Progenitor cell of endocrine pancreas (in vitro differentiated cells): ENCODE results near the gene SP1. TPM values are rescaled to one million over a fixed set of nuclear protein-coding genes. Genes with fewer than 3 reads are reported as not detected.
"Not testable (repeated sequence)": the region's sequence is repeated elsewhere in the genome, so short reads cannot be mapped to it uniquely, and the experiment has no call there.

ENCODE experiments used
- DNase-seq: peaks from one replicate; pipeline ENCODE4 v3.0.0; 2021; ENCODE audit warnings: low spot score; ENCODE audit not compliant: unreplicated experiment
- H3K27ac Mint-ChIP-seq: 2 replicates; pipeline ENCODE4 v1.8.0; 2021; ENCODE audit warnings: mild to moderate bottlenecking, moderate library complexity, mixed read lengths
- H3K27me3 Mint-ChIP-seq: 2 replicates; pipeline ENCODE4 v1.8.0; 2021; ENCODE audit warnings: mixed read lengths
- H3K36me3 Mint-ChIP-seq: 2 replicates; pipeline ENCODE4 v1.8.0; 2022; ENCODE audit warnings: mixed read lengths; ENCODE audit not compliant: insufficient read depth
- H3K4me1 Mint-ChIP-seq: 2 replicates; pipeline ENCODE4 v1.8.0; 2021; ENCODE audit warnings: low read depth, mixed read lengths
- H3K4me3 Mint-ChIP-seq: 2 replicates; pipeline ENCODE4 v1.8.0; 2021; ENCODE audit warnings: low read depth, mild to moderate bottlenecking, moderate library complexity, mixed read lengths
- H3K9me3 Mint-ChIP-seq: 2 replicates; pipeline ENCODE4 v1.8.0; 2021; ENCODE audit warnings: low read depth, mixed read lengths
- CTCF ChIP-seq: fragments of 200-600 bp; sonication (generic); IDR thresholded peaks from one replicate; pipeline ENCODE4 v1.5.0; 2021; ENCODE audit warnings: antibody characterized with exemption, mild to moderate bottlenecking; ENCODE audit not compliant: unreplicated experiment
- total RNA-seq: library from RNA; stranded (reverse); gene quantifications from 2 replicates; pipeline ENCODE4 v1.2.1, GENCODE V29; 2021

SP1 gene
- total RNA-seq, 1 donor from 2014 or later = 90.5 TPM

GRCh38 chr12:53383258-53383657, 3.3 kb downstream of the SP1 start:
- no peak for TF ChIP-seq CTCF
- H3K4me3 Mint-ChIP-seq = peak overlapping the region; percentile 47
- peaks cover 30% of the 10 kb centered on the region for H3K36me3 Mint-ChIP-seq
- peaks cover 42% of the 10 kb centered on the region for H3K4me1 Mint-ChIP-seq
- no peaks in the 10 kb centered on the region for H3K9me3 Mint-ChIP-seq
- no peaks in the 10 kb centered on the region for H3K27me3 Mint-ChIP-seq
- H3K27ac Mint-ChIP-seq = no peak overlapping the region
- no peak for DNase-seq

GRCh38 chr12:53386381-53386780, 6.4 kb downstream of the SP1 start:
- Mint-ChIP-seq H3K27ac (peak overlapping the region; percentile 20), H3K4me1 (peaks cover 50% of the 10 kb centered on the region), H3K4me3 (peak overlapping the region; percentile 53), H3K36me3 (peaks cover 37% of the 10 kb centered on the region)
- H3K9me3 Mint-ChIP-seq, DNase-seq, H3K27me3 Mint-ChIP-seq: not testable (repeated sequence)

GRCh38 chr12:53388932-53389331, 9.0 kb downstream of the SP1 start:
- no peak for TF ChIP-seq CTCF
- H3K9me3 Mint-ChIP-seq = no peaks in the 10 kb centered on the region
- no peak for DNase-seq
- no peak overlapping the region for H3K4me3 Mint-ChIP-seq
- peaks cover 25% of the 10 kb centered on the region for H3K36me3 Mint-ChIP-seq
- peak overlapping the region; percentile 5 for H3K27ac Mint-ChIP-seq
- H3K27me3 Mint-ChIP-seq = no peaks in the 10 kb centered on the region
- peaks cover 26% of the 10 kb centered on the region for H3K4me1 Mint-ChIP-seq

- peaks cover 22% of the 10 kb centered on the region for H3K36me3 Mint-ChIP-seq
Observed at GRCh38 chr12:53389702-53390101, 9.7 kb downstream of the SP1 start.

GRCh38 chr12:53391724-53392123, 11.7 kb downstream of the SP1 start:
- Mint-ChIP-seq H3K4me1 (peaks cover 18% of the 10 kb centered on the region), H3K4me3 (no peak overlapping the region), H3K9me3 (no peaks in the 10 kb centered on the region), H3K36me3 (peaks cover 15% of the 10 kb centered on the region), H3K27ac (peak overlapping the region; percentile 58), H3K27me3 (no peaks in the 10 kb centered on the region)
- DNase-seq = no peak
- no peak for TF ChIP-seq CTCF

More at GRCh38 chr12:53389702-53390101, 9.7 kb downstream of the SP1 start:
- Mint-ChIP-seq H3K4me3 (no peak overlapping the region), H3K9me3 (no peaks in the 10 kb centered on the region), H3K27ac (peak overlapping the region; percentile 38), H3K27me3 (no peaks in the 10 kb centered on the region), H3K4me1 (peaks cover 23% of the 10 kb centered on the region)
- no peak for DNase-seq
- TF ChIP-seq CTCF = no peak

- Mint-ChIP-seq H3K4me3 (no peak overlapping the region), H3K9me3 (peaks cover 3% of the 10 kb centered on the region), H3K4me1 (no peaks in the 10 kb centered on the region), H3K27me3 (no peaks in the 10 kb centered on the region), H3K27ac (no peak overlapping the region), H3K36me3 (peaks cover 10% of the 10 kb centered on the region)
- DNase-seq = no peak
- no peak for TF ChIP-seq CTCF
Observed at GRCh38 chr12:53399896-53400295, 19.9 kb downstream of the SP1 start.

GRCh38 chr12:53402351-53402750, 22.4 kb downstream of the SP1 start:
- H3K9me3 Mint-ChIP-seq, H3K27ac Mint-ChIP-seq, DNase-seq, H3K4me1 Mint-ChIP-seq, H3K4me3 Mint-ChIP-seq, H3K27me3 Mint-ChIP-seq: not testable (repeated sequence)
- peaks cover 15% of the 10 kb centered on the region for H3K36me3 Mint-ChIP-seq
